ENCODE data around the gene SYNJ2. TPM values are rescaled to one million over a fixed set of nuclear protein-coding genes. Genes with fewer than 3 reads are reported as not detected.

The SYNJ2 gene
- total RNA-seq, 1 experiment from 2014 or later, result 24.5 TPM

DNA sequence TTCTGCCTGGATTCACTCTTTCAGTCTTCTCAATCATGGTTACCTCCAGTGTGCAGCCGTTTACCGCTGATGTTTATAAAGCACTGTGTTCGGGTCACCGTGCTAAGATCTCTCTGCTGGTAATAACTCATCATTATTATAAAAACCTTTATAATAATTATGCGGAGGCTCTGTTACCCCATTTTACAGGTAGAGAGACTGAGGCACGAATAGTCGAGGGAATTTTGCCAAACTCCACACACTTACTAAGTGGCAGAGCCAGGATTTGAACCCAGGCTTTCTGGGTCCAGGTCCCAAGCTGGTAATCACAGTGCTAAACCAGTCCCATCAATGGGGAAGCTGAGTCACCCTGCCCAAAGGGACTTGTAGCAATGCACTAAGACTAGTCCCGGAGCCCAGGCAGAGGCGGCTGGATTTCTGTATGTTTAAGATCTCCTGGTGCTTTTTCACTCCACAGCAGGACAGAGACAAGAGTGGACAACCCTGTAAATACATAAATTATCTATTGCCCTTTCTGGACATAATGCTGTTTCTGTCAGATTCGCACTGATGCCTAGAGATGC is 48.1 kb downstream of the SYNJ2 start:
- Histone ChIP-seq H2AK5ac (ENCODE audit: insufficient read length, low read length) (no peak overlapping the region), H4K5ac (ENCODE audit: insufficient read length, low read depth, low read length) (no peak overlapping the region), H3K9ac (ENCODE audit: extremely low read depth, insufficient read length, low read length) (no peak overlapping the region), H4K8ac (replicated peaks; ENCODE audit: insufficient read length, low read depth, low read length) (no peak overlapping the region), H3K79me2 (ENCODE audit: insufficient read depth, low read length) (no peaks in the 10 kb centered on the region), H2BK5ac (ENCODE audit: insufficient read length, low read length) (no peak overlapping the region), H2BK20ac (ENCODE audit: low read depth, low read length, poor library complexity, severe bottlenecking) (no peak overlapping the region), H3K14ac (ENCODE audit: insufficient read depth, low read length) (no peak overlapping the region), H3K4me2 (ENCODE audit: insufficient read depth, insufficient read length, low read length) (no peak overlapping the region), H3K9me3 (ENCODE audit: control insufficient read depth, low read depth, low read length) (no peaks in the 10 kb centered on the region), H2AFZ (ENCODE audit: low read length) (no peak overlapping the region), H2BK120ac (ENCODE audit: low read depth, low read length, poor library complexity, severe bottlenecking) (no peak overlapping the region), H3K4ac (ENCODE audit: low read depth, low read length) (no peak overlapping the region), H3K79me1 (ENCODE audit: insufficient read depth, low read depth, low read length, poor library complexity, severe bottlenecking) (no peaks in the 10 kb centered on the region), H3T11ph (ENCODE audit: low read length) (no peak overlapping the region), H3K23ac (ENCODE audit: insufficient read length, low read depth, low read length) (no peak overlapping the region), H3K23me2 (ENCODE audit: insufficient read length, low read depth, low read length, poor library complexity, severe bottlenecking) (no peaks in the 10 kb centered on the region), H4K91ac (ENCODE audit: insufficient read length, low read depth, low read length) (no peak overlapping the region), H3K27me3 (ENCODE audit: insufficient read depth, low read length) (no peaks in the 10 kb centered on the region), H3K56ac (ENCODE audit: insufficient read length, low read depth, low read length) (no peak overlapping the region), H3K27ac (ENCODE audit: insufficient read length, low read depth, low read length) (no peak overlapping the region), H2BK15ac (ENCODE audit: low read depth, low read length) (no peak overlapping the region), H3K4me1 (ENCODE audit: insufficient read depth, low read length) (no peaks in the 10 kb centered on the region), H2BK12ac (ENCODE audit: insufficient read length, low read depth, low read length) (no peak overlapping the region), H4K20me1 (ENCODE audit: control insufficient read depth, insufficient read depth, insufficient read length) (no peaks in the 10 kb centered on the region), H3K18ac (ENCODE audit: insufficient read length, low read depth, low read length) (no peak overlapping the region)
- no CpG with 5 or more reads among the region's 10 CpGs for WGBS (ENCODE audit: extremely low coverage, insufficient read length, low lambda C conversion rate)
- H3K27me3 Mint-ChIP-seq (ENCODE audit: low read depth), result no peaks in the 10 kb centered on the region
- no peaks in the 10 kb centered on the region for H3K9me3 Mint-ChIP-seq
- TF ChIP-seq, protein P1, sequence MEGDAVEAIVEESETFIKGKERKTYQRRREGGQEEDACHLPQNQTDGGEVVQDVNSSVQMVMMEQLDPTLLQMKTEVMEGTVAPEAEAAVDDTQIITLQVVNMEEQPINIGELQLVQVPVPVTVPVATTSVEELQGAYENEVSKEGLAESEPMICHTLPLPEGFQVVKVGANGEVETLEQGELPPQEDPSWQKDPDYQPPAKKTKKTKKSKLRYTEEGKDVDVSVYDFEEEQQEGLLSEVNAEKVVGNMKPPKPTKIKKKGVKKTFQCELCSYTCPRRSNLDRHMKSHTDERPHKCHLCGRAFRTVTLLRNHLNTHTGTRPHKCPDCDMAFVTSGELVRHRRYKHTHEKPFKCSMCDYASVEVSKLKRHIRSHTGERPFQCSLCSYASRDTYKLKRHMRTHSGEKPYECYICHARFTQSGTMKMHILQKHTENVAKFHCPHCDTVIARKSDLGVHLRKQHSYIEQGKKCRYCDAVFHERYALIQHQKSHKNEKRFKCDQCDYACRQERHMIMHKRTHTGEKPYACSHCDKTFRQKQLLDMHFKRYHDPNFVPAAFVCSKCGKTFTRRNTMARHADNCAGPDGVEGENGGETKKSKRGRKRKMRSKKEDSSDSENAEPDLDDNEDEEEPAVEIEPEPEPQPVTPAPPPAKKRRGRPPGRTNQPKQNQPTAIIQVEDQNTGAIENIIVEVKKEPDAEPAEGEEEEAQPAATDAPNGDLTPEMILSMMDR (conservative IDR thresholded peaks at IDR 0.05), result no peak
- DNase-seq, result no peak
- H3K4me3 Mint-ChIP-seq, result no peak overlapping the region
- peaks cover 0 to 15% (median 3%) of the 10 kb centered on the region in 3 experiments; a peak in 4 of 7 replicates for H3K36me3 Mint-ChIP-seq (ENCODE audit: insufficient read depth in 1 of 3, low read depth in 3 of 3)
- peaks cover 30 to 31% of the 10 kb centered on the region in 2 experiments for H3K4me1 Mint-ChIP-seq
- H3K27ac Mint-ChIP-seq, result no peak overlapping the region
